ENCODE results near the gene PPIL1. TPM values are rescaled to one million over a fixed set of nuclear protein-coding genes. Genes with fewer than 3 reads are reported as not detected.

PPIL1 gene
- total RNA-seq, 1 donor from 2014 or later: 18.9 TPM

DNA sequence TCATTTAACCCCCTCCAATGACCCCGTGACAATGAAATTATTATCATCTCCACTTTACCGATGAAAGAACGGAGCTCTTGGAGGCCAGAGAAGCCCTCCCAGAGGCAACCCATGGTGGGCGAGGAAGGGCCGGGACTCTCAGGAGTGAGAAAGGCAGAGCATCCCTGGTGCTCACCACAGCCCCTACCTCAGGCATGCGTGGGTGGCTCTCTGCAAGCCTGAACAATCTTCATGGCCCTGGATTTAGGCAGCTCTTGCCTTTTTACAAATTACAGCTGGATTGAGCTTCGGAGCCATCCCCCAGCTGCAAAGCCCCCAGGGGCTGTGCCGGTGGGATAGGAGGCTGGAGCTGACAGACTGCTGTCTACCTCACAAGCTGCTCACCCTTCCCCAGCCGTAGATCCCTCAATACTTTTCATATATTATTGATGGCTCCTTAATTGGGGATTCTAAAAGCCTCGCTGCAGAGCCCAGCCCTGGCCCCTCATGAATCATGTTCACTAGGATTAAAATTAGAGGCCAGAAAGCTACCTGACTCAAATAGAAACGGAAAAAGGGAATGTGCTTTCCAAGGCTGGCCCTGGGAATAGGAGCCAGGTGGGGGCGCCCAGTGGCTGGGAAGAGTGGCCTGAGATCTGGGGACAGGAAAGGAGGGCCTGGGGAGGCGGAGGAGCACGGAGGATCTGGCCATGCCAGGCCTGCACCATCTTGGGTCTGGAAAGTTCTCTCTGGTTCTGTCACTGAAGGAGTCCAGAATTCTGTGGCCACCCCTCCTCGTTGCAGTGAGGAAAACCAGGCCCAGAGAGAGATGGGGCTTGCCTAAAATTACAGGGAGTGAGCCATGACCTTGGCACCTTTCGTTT is 64.4 kb downstream of the PPIL1 start:
- intact Hi-C loops (cut with DNase I): no loop called here
- H3K36me3 ChIP-seq: no peaks in the 10 kb centered on the region
- no peaks in the 10 kb centered on the region for H3K27me3 ChIP-seq
- no peak overlapping the region for H3K27ac ChIP-seq
- H3K4me3 ChIP-seq: no peak overlapping the region
- no peaks in the 10 kb centered on the region for H3K4me1 ChIP-seq
- H3K9me3 ChIP-seq: no peaks in the 10 kb centered on the region
- TF ChIP-seq, protein P1, sequence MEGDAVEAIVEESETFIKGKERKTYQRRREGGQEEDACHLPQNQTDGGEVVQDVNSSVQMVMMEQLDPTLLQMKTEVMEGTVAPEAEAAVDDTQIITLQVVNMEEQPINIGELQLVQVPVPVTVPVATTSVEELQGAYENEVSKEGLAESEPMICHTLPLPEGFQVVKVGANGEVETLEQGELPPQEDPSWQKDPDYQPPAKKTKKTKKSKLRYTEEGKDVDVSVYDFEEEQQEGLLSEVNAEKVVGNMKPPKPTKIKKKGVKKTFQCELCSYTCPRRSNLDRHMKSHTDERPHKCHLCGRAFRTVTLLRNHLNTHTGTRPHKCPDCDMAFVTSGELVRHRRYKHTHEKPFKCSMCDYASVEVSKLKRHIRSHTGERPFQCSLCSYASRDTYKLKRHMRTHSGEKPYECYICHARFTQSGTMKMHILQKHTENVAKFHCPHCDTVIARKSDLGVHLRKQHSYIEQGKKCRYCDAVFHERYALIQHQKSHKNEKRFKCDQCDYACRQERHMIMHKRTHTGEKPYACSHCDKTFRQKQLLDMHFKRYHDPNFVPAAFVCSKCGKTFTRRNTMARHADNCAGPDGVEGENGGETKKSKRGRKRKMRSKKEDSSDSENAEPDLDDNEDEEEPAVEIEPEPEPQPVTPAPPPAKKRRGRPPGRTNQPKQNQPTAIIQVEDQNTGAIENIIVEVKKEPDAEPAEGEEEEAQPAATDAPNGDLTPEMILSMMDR (IDR thresholded peaks at IDR 0.05): no peak
- TF ChIP-seq POLR2AphosphoS5 (IDR thresholded peaks at IDR 0.05; ENCODE audit: insufficient read depth in 1 of 2, low read depth in 1 of 2) (no peak), POLR2A (IDR thresholded peaks at IDR 0.05) (no peak)
- no peak for DNase-seq (ENCODE audit: extremely low spot score in 2 of 2)

DNA sequence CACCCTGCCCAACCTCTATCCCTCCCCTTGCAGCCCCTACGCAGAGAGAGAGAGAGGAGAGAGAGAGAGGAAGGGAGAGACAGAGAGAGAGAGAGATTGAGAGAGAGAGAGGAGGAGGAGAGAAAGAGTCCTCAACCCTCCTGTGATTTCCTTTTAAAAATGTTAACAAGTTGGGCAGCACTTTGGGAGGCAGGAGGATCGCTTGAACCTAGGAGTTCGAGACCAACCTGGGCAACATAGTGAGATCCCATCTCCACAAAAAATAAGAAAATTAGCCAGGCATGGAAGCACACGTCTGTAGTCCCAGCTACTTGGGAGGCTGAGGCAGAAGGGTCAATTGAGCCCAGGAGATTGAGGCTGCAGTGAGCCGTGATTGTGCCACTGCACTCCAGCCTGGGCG is 65.4 kb downstream of the PPIL1 start:
- Histone ChIP-seq H3K4me1 (no peaks in the 10 kb centered on the region), H3K36me3 (no peaks in the 10 kb centered on the region), H3K27ac (no peak overlapping the region), H3K9me3 (no peaks in the 10 kb centered on the region), H3K4me3 (no peak overlapping the region), H3K27me3 (no peaks in the 10 kb centered on the region)
- DNase-seq (ENCODE audit: extremely low spot score in 2 of 2): no peak
- intact Hi-C loops (cut with DNase I): no loop called here
- TF ChIP-seq POLR2AphosphoS5 (IDR thresholded peaks at IDR 0.05; ENCODE audit: insufficient read depth in 1 of 2, low read depth in 1 of 2): no peak
- no peak for TF ChIP-seq POLR2A (IDR thresholded peaks at IDR 0.05)
- TF ChIP-seq, protein P1 (IDR thresholded peaks at IDR 0.05): no peak

DNA sequence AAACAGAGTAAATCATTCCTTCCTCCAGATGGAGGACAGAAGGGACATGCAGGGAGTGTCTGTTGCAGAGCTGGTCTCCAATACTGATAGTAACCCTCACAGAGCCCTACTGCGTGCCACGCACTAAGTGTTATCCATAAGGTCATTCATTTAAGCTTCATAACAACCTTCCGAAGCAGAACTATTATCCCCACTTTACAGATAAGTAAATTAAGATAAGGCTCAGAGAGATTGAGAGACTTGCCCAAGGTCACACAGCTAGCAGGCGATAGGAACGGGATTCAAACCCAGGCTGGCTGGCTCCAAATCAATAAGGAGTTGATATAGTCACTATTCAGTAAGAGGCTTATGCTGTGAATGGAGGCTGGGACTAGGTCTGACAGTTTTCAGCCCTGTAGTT is 66.0 kb downstream of the PPIL1 start:
- Histone ChIP-seq H3K4me3 (no peak overlapping the region), H3K27me3 (no peaks in the 10 kb centered on the region), H3K36me3 (no peaks in the 10 kb centered on the region), H3K4me1 (no peaks in the 10 kb centered on the region), H3K9me3 (no peaks in the 10 kb centered on the region), H3K27ac (no peak overlapping the region)
- DNase-seq (ENCODE audit: extremely low spot score in 2 of 2): no peak
- TF ChIP-seq, protein P1 (IDR thresholded peaks at IDR 0.05): no peak
- TF ChIP-seq POLR2A (IDR thresholded peaks at IDR 0.05) (no peak), POLR2AphosphoS5 (IDR thresholded peaks at IDR 0.05; ENCODE audit: insufficient read depth in 1 of 2, low read depth in 1 of 2) (no peak)
- intact Hi-C loops (cut with DNase I): no loop called here

DNA sequence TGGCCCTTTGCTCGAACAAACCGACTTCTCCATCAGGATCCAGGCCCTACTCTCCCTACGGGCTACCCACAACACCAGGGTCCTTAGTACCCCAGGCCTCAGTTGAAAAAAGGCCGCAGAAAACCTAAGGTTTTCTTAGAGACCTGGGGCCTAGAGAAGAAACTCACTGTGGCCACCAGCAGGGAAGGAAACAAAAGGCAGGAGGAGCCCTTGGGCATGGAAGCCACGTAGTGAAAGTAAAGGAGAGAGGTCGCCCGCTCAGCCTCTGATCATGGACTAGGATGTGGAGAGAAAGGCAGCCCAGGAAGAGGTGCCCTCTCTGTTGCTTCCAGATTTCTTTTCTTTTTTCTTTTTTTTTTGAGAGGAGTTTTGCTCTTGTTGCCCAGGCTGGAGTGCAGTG is 66.9 kb downstream of the PPIL1 start:
- intact Hi-C loops (cut with DNase I): no loop called here
- DNase-seq (ENCODE audit: extremely low spot score in 2 of 2): no peak
- H3K27me3 ChIP-seq: no peaks in the 10 kb centered on the region
- H3K9me3 ChIP-seq: no peaks in the 10 kb centered on the region
- H3K27ac ChIP-seq: no peak overlapping the region
- no peak overlapping the region for H3K4me3 ChIP-seq
- TF ChIP-seq POLR2A (IDR thresholded peaks at IDR 0.05): no peak
- TF ChIP-seq, protein P1 (IDR thresholded peaks at IDR 0.05): no peak
- no peak for TF ChIP-seq POLR2AphosphoS5 (IDR thresholded peaks at IDR 0.05; ENCODE audit: insufficient read depth in 1 of 2, low read depth in 1 of 2)
- no peaks in the 10 kb centered on the region for H3K4me1 ChIP-seq
- H3K36me3 ChIP-seq: no peaks in the 10 kb centered on the region

DNA sequence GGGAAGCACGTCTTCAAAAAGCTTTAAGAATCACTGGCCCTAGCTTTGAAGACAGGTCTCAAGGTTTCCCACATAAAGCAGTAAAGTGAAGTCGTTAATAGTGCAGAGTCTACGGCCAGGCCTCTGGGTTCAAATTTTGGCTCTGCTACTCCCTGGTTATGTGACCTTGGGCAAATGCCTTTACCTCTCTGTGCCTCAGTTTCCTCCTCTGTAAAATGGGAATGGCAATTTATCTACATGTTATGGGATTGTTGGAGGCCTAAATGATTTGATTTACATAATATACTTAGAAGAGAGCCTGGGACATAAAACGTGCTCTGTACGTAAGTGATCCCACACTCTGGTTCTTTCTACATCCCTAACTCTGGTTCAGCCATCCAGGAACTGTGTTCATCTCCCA is 67.5 kb downstream of the PPIL1 start:
- Histone ChIP-seq H3K9me3 (no peaks in the 10 kb centered on the region), H3K36me3 (no peaks in the 10 kb centered on the region), H3K27ac (no peak overlapping the region), H3K4me1 (no peaks in the 10 kb centered on the region), H3K27me3 (no peaks in the 10 kb centered on the region), H3K4me3 (no peak overlapping the region)
- TF ChIP-seq POLR2AphosphoS5 (IDR thresholded peaks at IDR 0.05; ENCODE audit: insufficient read depth in 1 of 2, low read depth in 1 of 2) (no peak), POLR2A (IDR thresholded peaks at IDR 0.05) (no peak)
- TF ChIP-seq, protein P1 (IDR thresholded peaks at IDR 0.05): no peak
- DNase-seq (ENCODE audit: extremely low spot score in 2 of 2): no peak
- intact Hi-C loops (cut with DNase I): no loop called here

Data from vagina (tissue), 2 donors.